Mesodermal cell (in vitro differentiated cells): ENCODE measurements around the gene SFSWAP.
"Not testable (repeated sequence)": the region's sequence is repeated elsewhere in the genome, so short reads cannot be mapped to it uniquely, and the experiment has no call there.

ENCODE experiments used
- H3K27ac ChIP-seq: 2 replicates; pipeline ENCODE4 v1.7.0; 2013; ENCODE audit warnings: mild to moderate bottlenecking, low read depth, low read length, moderate library complexity; ENCODE audit not compliant: severe bottlenecking
- H3K36me3 ChIP-seq: 2 replicates; pipeline ENCODE4 v1.7.1; 2013; ENCODE audit warnings: mild to moderate bottlenecking, low read length, moderate library complexity; ENCODE audit not compliant: control insufficient read depth, insufficient read depth
- H3K4me1 ChIP-seq: one replicate; pipeline ENCODE4 v1.7.1; 2013; ENCODE audit warnings: mild to moderate bottlenecking, low read length; ENCODE audit not compliant: insufficient read depth, control insufficient read depth, poor library complexity, severe bottlenecking
- H3K4me3 ChIP-seq: 2 replicates; pipeline ENCODE4 v1.7.0; 2013; ENCODE audit warnings: low read length, control low read depth, mild to moderate bottlenecking; ENCODE audit not compliant: insufficient read depth, poor library complexity, severe bottlenecking; ENCODE audit errors: extremely low read depth
- H3K9me3 ChIP-seq: 2 replicates; pipeline ENCODE4 v1.7.1; 2013; ENCODE audit warnings: mild to moderate bottlenecking, low read length, moderate library complexity; ENCODE audit not compliant: control insufficient read depth
- WGBS, 2 experiments: methylation state at CpG; one replicate each; pipeline ENCODE4 v1.1.5; 2013; ENCODE audit warnings: missing lambda C conversion rate in 2 of 2; ENCODE audit not compliant: insufficient coverage in 2 of 2; 5-methylcytosine and 5-hydroxymethylcytosine counted together

The SFSWAP gene

DNA sequence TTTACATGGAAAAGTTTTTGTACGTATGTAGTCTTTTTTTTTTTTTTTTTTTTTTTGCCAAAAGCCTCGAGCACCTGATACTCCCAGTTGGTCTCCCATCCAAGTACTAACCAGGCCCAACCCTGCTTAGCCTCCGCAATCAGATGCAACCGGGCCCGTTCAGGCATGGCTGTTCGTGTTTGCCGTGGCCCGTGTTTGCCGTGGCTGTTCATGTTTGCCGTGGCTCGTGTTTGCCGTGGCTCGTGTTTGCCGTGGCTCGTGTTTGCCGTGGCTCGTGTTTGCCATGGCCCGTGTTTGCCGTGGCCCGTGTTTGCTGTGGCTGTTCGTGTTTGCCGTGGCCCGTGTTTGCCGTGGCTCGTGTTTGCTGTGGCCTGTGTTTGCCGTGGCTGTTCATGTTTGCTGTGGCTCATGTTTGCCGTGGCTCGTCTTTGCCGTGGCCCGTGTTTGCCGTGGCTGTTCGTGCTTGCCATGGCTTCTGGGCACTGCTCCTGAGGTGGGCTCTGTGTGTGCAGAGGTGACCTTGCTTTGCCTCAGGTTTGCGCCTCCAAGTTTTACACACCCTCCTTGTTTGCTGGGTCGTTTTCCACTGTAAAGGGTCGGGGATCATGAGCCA is 90.5 kb downstream of the SFSWAP start:
- no peaks in the 10 kb centered on the region for H3K4me1 ChIP-seq
- no peaks in the 10 kb centered on the region for H3K9me3 ChIP-seq
- no peak overlapping the region for H3K4me3 ChIP-seq
- peaks cover 42% of the 10 kb centered on the region for H3K36me3 ChIP-seq
- WGBS, 2 experiments: 91 to 92% methylated on average over 18 to 23 of the region's 35 CpGs
- no peak overlapping the region for H3K27ac ChIP-seq

GRCh38 chr12:131803961-131804521 is 93.2 kb downstream of the SFSWAP start:
- no peak overlapping the region for H3K27ac ChIP-seq
- H3K4me1 ChIP-seq: no peaks in the 10 kb centered on the region
- peaks cover 26% of the 10 kb centered on the region for H3K36me3 ChIP-seq
- 68 to 83% methylated on average over 8 to 9 of the region's 11 CpGs for WGBS, 2 experiments
- no peaks in the 10 kb centered on the region for H3K9me3 ChIP-seq
- H3K4me3 ChIP-seq: no peak overlapping the region

DNA sequence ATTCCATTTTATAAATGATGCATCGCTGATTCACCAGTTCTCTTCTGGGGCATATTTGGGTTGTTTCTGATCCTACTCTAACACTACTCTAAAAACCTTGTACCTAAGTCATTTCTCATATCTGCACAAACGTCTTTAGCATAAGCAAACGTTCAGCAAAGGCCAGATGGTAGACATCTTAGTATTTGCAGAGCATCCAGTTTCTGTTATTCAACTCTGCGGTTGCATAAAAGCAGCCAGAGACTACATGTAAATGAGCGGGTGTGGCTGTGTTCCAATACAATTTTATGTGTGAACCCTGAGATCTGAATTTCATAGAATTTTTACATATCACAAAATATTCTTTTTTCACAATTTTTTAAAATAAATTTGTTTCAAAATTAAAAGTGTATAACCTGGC is 94.5 kb downstream of the SFSWAP start:
- Histone ChIP-seq H3K4me3 (no peak overlapping the region), H3K4me1 (no peaks in the 10 kb centered on the region), H3K9me3 (no peaks in the 10 kb centered on the region), H3K36me3 (peaks cover 12% of the 10 kb centered on the region), H3K27ac (no peak overlapping the region)
- 95 to 100% methylated on average over 2 to 3 of the region's 5 CpGs for WGBS, 2 experiments

DNA sequence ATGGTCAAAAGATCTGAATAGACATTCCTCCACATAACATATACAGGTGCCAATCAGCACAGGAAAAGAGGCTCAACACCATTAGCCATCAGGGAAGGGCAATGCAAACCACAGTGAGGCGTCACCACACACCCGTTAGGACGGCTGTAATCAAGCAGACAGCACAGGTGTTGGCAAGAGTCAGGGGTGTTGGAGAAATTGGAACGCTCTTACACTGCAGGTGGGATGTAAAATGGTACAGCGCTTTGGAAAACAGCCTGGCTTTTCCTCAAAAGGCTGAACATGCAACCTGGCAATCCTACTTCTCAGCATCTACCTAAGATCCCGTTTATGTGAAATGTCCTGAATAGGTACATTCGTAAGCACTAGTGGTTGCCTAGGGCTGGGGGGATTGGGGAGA is 95.8 kb downstream of the SFSWAP start:
- Histone ChIP-seq H3K4me1 (no peaks in the 10 kb centered on the region), H3K9me3 (no peaks in the 10 kb centered on the region), H3K27ac (no peak overlapping the region), H3K4me3 (no peak overlapping the region), H3K36me3 (peaks cover 7% of the 10 kb centered on the region)
- 85 to 93% methylated on average over 6 to 7 of the region's 7 CpGs for WGBS, 2 experiments

DNA sequence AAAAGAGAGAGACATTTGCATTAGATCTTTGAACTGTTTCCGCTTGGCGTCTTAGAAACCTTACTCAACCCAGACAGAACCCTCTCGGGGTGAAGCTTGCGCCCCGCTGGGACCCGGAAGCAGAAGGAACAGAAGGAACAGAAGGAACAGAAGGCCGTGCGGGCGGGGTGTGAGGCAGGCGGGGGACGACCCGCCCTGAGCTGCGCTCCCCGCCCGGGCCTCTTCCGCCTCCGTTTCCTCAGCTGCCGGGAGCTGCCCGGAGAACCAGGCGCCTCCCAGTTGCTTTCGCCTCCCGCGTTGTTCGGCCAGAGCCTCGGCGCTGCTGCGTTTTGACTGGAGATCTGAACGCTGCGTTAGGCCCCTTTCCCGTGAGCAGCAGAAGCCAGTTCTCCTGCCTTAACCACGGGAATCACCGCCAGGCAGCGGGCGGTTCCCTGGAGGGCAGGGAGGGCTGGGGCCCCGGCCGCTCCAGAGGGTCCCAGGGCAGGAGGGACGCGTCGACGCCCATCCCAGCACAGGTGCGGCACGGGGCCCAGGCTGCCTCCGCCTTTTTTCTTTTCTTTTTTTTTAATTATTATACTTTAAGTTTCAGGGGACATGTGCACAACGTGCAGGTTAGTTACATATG is 98.0 kb downstream of the SFSWAP start:
- Histone ChIP-seq H3K36me3 (no peaks in the 10 kb centered on the region), H3K4me1 (no peaks in the 10 kb centered on the region), H3K27ac (no peak overlapping the region), H3K9me3 (peaks cover 8% of the 10 kb centered on the region), H3K4me3 (no peak overlapping the region)
- WGBS, 2 experiments: 96 to 97% methylated on average over 34 of the region's 44 CpGs

DNA sequence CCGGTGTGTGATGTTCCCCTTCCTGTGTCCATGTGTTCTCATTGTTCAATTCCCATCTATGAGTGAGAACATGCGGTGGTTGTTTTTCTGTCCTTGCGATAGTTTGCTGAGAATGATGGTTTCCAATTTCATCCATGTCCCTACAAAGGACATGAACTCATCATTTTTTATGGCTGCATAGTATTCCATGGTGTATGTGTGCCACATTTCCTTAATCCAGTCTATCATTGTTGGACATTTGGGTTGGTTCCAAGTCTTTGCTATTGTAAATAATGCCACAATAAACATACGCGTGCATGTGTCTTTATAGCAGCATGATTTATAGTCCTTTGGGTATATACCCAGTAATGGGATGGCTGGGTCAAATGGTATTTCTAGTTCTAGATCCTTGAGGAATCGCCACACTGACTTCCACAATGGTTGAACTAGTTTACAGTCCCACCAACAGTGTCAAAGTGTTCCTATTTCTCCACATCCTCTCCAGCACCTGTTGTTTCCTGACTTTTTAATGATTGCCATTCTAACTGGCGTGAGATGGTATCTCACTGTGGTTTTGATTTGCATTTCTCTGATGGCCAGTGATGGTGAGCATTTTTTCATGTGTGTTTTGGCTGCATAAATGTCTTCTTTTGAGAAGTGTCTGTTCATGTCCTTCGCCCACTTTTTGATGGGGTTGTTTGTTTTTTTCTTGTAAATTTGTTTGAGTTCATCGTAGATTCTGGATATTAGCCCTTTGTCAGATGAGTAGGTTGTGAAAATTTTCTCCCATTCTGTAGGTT is 98.8 kb downstream of the SFSWAP start:
- not testable (repeated sequence) for H3K4me1 ChIP-seq, H3K9me3 ChIP-seq
- no CpG with 5 or more reads among the region's 9 CpGs for WGBS, 2 experiments

GRCh38 chr12:131810726-131811125 is 99.8 kb downstream of the SFSWAP start:
- H3K4me3 ChIP-seq: no peak overlapping the region
- H3K9me3 ChIP-seq: peaks cover 10% of the 10 kb centered on the region
- WGBS, 2 experiments: 84% methylated on average over 12 of the region's 13 CpGs
- H3K4me1 ChIP-seq: no peaks in the 10 kb centered on the region
- no peak overlapping the region for H3K27ac ChIP-seq
- no peaks in the 10 kb centered on the region for H3K36me3 ChIP-seq

More for the DNA sequence above, 98.8 kb downstream of the SFSWAP start:
- H3K36me3 ChIP-seq, H3K27ac ChIP-seq, H3K4me3 ChIP-seq: not testable (repeated sequence)

GRCh38 chr12:131815131-131815530 is 104.2 kb downstream of the SFSWAP start:
- H3K4me1 ChIP-seq: no peaks in the 10 kb centered on the region
- H3K9me3 ChIP-seq: peaks cover 10% of the 10 kb centered on the region
- WGBS, 2 experiments: 91 to 100% methylated on average over 3 of the region's 7 CpGs
- no peaks in the 10 kb centered on the region for H3K36me3 ChIP-seq
- H3K27ac ChIP-seq: no peak overlapping the region
- no peak overlapping the region for H3K4me3 ChIP-seq

DNA sequence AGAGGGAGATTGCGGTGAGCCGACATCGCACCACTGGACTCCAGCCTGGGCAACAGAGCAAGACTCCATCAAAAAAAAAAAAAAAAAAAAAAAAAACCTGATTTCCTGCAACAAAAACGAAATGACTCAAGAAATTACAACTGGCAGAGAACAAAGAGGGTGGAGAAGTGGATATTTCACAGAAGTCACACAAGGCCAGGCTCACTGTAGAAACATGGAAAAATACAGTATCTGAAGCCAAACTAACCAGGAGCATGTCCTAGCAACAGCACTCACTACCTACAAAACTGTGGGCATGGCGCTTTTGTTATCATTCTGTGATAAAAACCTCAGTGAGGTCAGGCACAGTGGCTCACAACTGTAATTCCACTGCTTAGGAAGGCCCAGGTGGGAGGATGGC is 105.6 kb downstream of the SFSWAP start:
- Histone ChIP-seq H3K9me3 (peaks cover 10% of the 10 kb centered on the region), H3K36me3 (no peaks in the 10 kb centered on the region), H3K4me3 (no peak overlapping the region), H3K27ac (no peak overlapping the region), H3K4me1 (no peaks in the 10 kb centered on the region)
- 86 to 100% methylated on average over 1 of the region's 5 CpGs for WGBS, 2 experiments

DNA sequence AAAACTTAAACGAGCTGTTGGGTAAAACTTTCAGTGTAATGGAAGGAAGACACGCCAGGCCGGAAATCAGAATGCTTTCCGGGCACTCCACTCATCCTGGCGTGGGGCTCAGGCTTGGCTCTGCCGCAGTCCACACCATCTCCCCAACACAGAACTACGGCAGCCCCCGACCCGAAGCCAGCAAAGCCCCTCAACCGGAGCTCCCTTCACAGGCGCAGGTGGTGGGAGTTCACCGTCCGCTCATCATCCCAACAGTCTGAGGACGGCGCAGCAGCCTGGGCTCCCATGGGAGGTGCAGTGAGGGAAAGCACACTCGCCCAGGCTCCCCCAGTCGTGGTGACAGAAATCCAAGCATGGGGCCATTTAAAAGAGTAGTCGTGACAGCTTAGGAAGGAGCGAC is 106.4 kb downstream of the SFSWAP start:
- Histone ChIP-seq H3K4me1 (no peaks in the 10 kb centered on the region), H3K27ac (no peak overlapping the region), H3K36me3 (no peaks in the 10 kb centered on the region), H3K9me3 (peaks cover 10% of the 10 kb centered on the region), H3K4me3 (no peak overlapping the region)
- 92 to 94% methylated on average over 14 to 18 of the region's 19 CpGs for WGBS, 2 experiments
